K562 (cell line): ENCODE data around the gene IL11. TPM values are rescaled to one million over a fixed set of nuclear protein-coding genes. Genes with fewer than 3 reads are reported as not detected.
A peak's percentile ranks its signal among the peaks of the same experiment; 100 is the strongest.

ENCODE experiments used
- COPS2 ChIP-seq: fragments of 450-650 bp; conservative IDR thresholded peaks from 2 replicates; pipeline ENCODE4 v1.6.1; 2016; ENCODE audit warnings: mild to moderate bottlenecking, moderate library complexity
- CREBBP ChIP-seq: IDR thresholded peaks from one replicate; pipeline ENCODE4 v1.6.1; 2012; ENCODE audit warnings: low read depth, mild to moderate bottlenecking, control low read depth, inconsistent platforms, low read length
- CTBP1 ChIP-seq: fragments of 450-650 bp; IDR thresholded peaks from 2 replicates; pipeline ENCODE4 v1.6.1; 2016; ENCODE audit warnings: borderline replicate concordance
- HDAC8 ChIP-seq: fragments of 450-650 bp; IDR thresholded peaks from 2 replicates; pipeline ENCODE4 v1.6.1; 2016; ENCODE audit warnings: mild to moderate bottlenecking, missing genetic modification characterization, moderate library complexity, missing compliant biosample characterization
- HNRNPLL ChIP-seq: fragments of 200-400 bp; formaldehyde crosslinking; IDR thresholded peaks from 2 replicates; pipeline ENCODE4 v1.6.1; 2017; ENCODE audit warnings: low read length, low read depth, mild to moderate bottlenecking; ENCODE audit not compliant: poor library complexity, severe bottlenecking
- KAT7 ChIP-seq: sonication (generic); formaldehyde crosslinking; IDR thresholded peaks from 2 replicates; pipeline ENCODE4 v1.8.0; 2022; ENCODE audit warnings: missing genetic modification reagents, mild to moderate bottlenecking, borderline replicate concordance
- KDM5B ChIP-seq: fragments of 200-600 bp; sonication (generic); IDR thresholded peaks from 2 replicates; pipeline ENCODE4 v1.6.1; 2012; ENCODE audit warnings: low read depth, mild to moderate bottlenecking, moderate library complexity, low read length, control low read depth, inconsistent platforms; ENCODE audit not compliant: insufficient replicate concordance
- MCM2 ChIP-seq: fragments of 450-650 bp; IDR thresholded peaks from 2 replicates; pipeline ENCODE4 v1.6.1; 2017; ENCODE audit warnings: low read depth, mild to moderate bottlenecking
- MXI1 ChIP-seq: IDR thresholded peaks from 2 replicates; pipeline ENCODE4 v1.6.1; 2011; ENCODE audit warnings: low read depth, mild to moderate bottlenecking, improper control_type of control experiment, low read length
- NR2F6 ChIP-seq: fragments of 450-650 bp; formaldehyde crosslinking; IDR thresholded peaks from 2 replicates; pipeline ENCODE4 v1.4.0; 2020; ENCODE audit warnings: mild to moderate bottlenecking
- NUFIP1 ChIP-seq: fragments of 450-650 bp; IDR thresholded peaks from 2 replicates; pipeline ENCODE4 v1.6.1; 2018; ENCODE audit not compliant: partially characterized antibody
- PHF8 ChIP-seq: fragments of 200-600 bp; sonication (generic); IDR thresholded peaks from 2 replicates; pipeline ENCODE4 v1.6.1; 2012; ENCODE audit warnings: mixed run types, mild to moderate bottlenecking, inconsistent platforms, low read length, moderate library complexity, borderline replicate concordance
- RAD51 ChIP-seq: fragments of 450-650 bp; IDR thresholded peaks from 2 replicates; pipeline ENCODE4 v1.7.1; 2016; ENCODE audit warnings: low read depth, mild to moderate bottlenecking, borderline replicate concordance
- SOX6 ChIP-seq: fragments of 450-650 bp; IDR thresholded peaks from 2 replicates; pipeline ENCODE4 v1.6.1; 2014; ENCODE audit warnings: mild to moderate bottlenecking
- TAF7 ChIP-seq: fragments of 450-650 bp; IDR thresholded peaks from 2 replicates; pipeline ENCODE4 v1.6.1; 2016; ENCODE audit warnings: missing genetic modification characterization, missing compliant biosample characterization
- WHSC1 ChIP-seq: IDR thresholded peaks from one replicate; pipeline ENCODE4 v1.6.1; 2012; ENCODE audit warnings: low read length, control low read depth, inconsistent platforms
- ZNF76 ChIP-seq: fragments of 250-450 bp; sonication (Bioruptor Pico); IDR thresholded peaks from 2 replicates; pipeline ENCODE4 v1.4.0; 2020; ENCODE audit warnings: mild to moderate bottlenecking, moderate library complexity, borderline replicate concordance
- polyA plus RNA-seq, 8 experiments: library from polyadenylated mRNA; depleted of rRNA in 4 of 8; stranded (reverse) in 5 of 8; unstranded in 3 of 8; fragments of >200 nt; fragmentation: Nextera tagmentation in 2 of 8; fragmentation: Illumina TruSeq in 1 of 8; extraction: Ambion mirVana in 2 of 8; extraction: Trizol in 1 of 8; gene quantifications; 2 replicates each; pipeline versions ENCODE4 v1.2.1 to v1.2.3, GENCODE V29; 2011 to 2014; ENCODE audit warnings: inconsistent platforms in 1 of 8, missing spikeins in 1 of 8
- total RNA-seq, 7 experiments: library from RNA; depleted of rRNA in 6 of 7; stranded (reverse); fragments of >200 nt in 6 of 7; fragmentation: Illumina TruSeq in 2 of 7; extraction: Trizol in 2 of 7; gene quantifications; 2 replicates each; pipeline versions ENCODE4 v1.2.1 to v1.2.3, GENCODE V29; 2011 to 2021; ENCODE audit warnings: low replicate concordance in 1 of 7
- TF ChIP-seq, protein P1 (sequence below): fragments of 450-650 bp; IDR thresholded peaks from 2 replicates; pipeline ENCODE4 v1.7.1; 2018; ENCODE audit warnings: mild to moderate bottlenecking, low read depth; ENCODE audit not compliant: partially characterized antibody
- TF ChIP-seq, protein P2 (sequence below): fragments of 450-650 bp; IDR thresholded peaks from 2 replicates; pipeline ENCODE4 v1.6.1; 2018; ENCODE audit not compliant: partially characterized antibody
- TF ChIP-seq, protein P3 (sequence below): fragments of 250-450 bp; sonication (Bioruptor Pico); IDR thresholded peaks from 2 replicates; pipeline ENCODE4 v1.5.0; 2020; ENCODE audit warnings: mild to moderate bottlenecking, borderline replicate concordance

Gene IL11
- total and polyA plus RNA-seq, 9 of the 15 experiments (the other 6 are each of a cell fraction or from before 2014, with no cell fraction given), result 0.04 to 0.42 (median 0.06) TPM; not detected in 6

DNA sequence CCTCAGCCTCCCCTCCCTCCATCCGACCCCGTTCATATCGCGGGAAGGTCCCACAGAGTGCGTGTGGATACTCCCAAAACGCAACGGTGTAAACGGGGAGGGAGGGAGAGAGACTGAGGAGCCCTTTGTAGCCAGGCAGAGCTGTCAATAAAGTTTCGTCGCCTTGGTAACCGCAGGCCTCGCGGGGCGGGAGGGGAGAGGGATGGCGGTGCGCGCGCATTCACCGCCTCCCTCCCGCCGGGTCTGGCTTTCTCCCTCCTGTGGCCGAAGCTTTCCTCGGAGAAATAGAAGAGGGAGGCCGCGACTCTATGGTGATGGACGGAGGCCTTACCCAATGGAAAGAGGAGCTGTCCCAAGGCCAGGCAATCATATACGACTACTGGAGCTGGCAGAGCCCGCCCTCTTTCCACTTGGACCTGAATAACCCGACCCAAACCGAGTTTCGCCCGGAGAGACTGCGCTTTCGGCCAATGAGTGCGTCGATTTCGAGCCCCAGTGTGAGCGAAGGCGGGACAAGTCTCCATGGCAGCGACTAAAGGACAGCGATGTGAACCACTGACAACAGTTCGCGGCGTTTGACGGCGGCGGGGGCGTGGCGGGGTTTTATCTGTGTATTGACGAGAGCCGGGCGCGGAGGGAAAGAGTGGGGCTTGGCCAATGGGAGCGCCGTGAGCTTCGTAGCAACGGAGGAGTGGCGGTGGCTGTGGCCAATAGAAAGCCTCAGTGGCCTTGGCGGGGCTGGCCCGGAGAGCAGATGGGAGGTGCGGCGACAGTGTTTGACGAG lies 31.0 kb downstream of the IL11 start, which contains the start of gene KMT5C (continued):
- TF ChIP-seq MCM2 (no peak), RAD51 (no peak), KAT7 (CRISPR knock-in tag) (no peak), NR2F6 (CRISPR knock-in tag) (no peak), HNRNPLL (peak; percentile 73), TAF7 (tag) (no peak), WHSC1 (no peak), KDM5B (no peak), CREBBP (no peak), PHF8 (peak; percentile 3; the same call in 1 of the 2 replicates), COPS2 (no peak), ZNF76 (CRISPR knock-in tag) (no peak), SOX6 (no peak), HDAC8 (tag) (no peak), CTBP1 (peak; percentile 9; the same call in 1 of the 2 replicates), NUFIP1 (no peak), MXI1 (peak; percentile 83)
- TF ChIP-seq, protein P1, sequence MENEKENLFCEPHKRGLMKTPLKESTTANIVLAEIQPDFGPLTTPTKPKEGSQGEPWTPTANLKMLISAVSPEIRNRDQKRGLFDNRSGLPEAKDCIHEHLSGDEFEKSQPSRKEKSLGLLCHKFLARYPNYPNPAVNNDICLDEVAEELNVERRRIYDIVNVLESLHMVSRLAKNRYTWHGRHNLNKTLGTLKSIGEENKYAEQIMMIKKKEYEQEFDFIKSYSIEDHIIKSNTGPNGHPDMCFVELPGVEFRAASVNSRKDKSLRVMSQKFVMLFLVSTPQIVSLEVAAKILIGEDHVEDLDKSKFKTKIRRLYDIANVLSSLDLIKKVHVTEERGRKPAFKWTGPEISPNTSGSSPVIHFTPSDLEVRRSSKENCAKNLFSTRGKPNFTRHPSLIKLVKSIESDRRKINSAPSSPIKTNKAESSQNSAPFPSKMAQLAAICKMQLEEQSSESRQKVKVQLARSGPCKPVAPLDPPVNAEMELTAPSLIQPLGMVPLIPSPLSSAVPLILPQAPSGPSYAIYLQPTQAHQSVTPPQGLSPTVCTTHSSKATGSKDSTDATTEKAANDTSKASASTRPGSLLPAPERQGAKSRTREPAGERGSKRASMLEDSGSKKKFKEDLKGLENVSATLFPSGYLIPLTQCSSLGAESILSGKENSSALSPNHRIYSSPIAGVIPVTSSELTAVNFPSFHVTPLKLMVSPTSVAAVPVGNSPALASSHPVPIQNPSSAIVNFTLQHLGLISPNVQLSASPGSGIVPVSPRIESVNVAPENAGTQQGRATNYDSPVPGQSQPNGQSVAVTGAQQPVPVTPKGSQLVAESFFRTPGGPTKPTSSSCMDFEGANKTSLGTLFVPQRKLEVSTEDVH, result peak; percentile 89
- TF ChIP-seq, protein P2, sequence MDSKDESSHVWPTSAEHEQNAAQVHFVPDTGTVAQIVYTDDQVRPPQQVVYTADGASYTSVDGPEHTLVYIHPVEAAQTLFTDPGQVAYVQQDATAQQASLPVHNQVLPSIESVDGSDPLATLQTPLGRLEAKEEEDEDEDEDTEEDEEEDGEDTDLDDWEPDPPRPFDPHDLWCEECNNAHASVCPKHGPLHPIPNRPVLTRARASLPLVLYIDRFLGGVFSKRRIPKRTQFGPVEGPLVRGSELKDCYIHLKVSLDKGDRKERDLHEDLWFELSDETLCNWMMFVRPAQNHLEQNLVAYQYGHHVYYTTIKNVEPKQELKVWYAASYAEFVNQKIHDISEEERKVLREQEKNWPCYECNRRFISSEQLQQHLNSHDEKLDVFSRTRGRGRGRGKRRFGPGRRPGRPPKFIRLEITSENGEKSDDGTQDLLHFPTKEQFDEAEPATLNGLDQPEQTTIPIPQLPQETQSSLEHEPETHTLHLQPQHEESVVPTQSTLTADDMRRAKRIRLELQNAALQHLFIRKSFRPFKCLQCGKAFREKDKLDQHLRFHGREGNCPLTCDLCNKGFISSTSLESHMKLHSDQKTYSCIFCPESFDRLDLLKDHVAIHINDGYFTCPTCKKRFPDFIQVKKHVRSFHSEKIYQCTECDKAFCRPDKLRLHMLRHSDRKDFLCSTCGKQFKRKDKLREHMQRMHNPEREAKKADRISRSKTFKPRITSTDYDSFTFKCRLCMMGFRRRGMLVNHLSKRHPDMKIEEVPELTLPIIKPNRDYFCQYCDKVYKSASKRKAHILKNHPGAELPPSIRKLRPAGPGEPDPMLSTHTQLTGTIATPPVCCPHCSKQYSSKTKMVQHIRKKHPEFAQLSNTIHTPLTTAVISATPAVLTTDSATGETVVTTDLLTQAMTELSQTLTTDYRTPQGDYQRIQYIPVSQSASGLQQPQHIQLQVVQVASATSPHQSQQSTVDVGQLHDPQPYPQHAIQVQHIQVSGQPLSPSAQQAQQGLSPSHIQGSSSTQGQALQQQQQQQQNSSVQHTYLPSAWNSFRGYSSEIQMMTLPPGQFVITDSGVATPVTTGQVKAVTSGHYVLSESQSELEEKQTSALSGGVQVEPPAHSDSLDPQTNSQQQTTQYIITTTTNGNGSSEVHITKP, result peak; percentile 33
- TF ChIP-seq, protein P3, sequence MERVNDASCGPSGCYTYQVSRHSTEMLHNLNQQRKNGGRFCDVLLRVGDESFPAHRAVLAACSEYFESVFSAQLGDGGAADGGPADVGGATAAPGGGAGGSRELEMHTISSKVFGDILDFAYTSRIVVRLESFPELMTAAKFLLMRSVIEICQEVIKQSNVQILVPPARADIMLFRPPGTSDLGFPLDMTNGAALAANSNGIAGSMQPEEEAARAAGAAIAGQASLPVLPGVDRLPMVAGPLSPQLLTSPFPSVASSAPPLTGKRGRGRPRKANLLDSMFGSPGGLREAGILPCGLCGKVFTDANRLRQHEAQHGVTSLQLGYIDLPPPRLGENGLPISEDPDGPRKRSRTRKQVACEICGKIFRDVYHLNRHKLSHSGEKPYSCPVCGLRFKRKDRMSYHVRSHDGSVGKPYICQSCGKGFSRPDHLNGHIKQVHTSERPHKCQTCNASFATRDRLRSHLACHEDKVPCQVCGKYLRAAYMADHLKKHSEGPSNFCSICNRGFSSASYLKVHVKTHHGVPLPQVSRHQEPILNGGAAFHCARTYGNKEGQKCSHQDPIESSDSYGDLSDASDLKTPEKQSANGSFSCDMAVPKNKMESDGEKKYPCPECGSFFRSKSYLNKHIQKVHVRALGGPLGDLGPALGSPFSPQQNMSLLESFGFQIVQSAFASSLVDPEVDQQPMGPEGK, result no peak
